DMS 273 (cell line): ENCODE results near the gene TMEM156.
A peak's percentile ranks its signal among the peaks of the same experiment; 100 is the strongest.
"Not testable (repeated sequence)": the region's sequence is repeated elsewhere in the genome, so short reads cannot be mapped to it uniquely, and the experiment has no call there.

ENCODE experiments used
- DNase-seq: peaks from one replicate; lab custom pipeline; 2025; ENCODE audit not compliant: unreplicated experiment; lab: John Stamatoyannopoulos, UW

The TMEM156 gene

DNA sequence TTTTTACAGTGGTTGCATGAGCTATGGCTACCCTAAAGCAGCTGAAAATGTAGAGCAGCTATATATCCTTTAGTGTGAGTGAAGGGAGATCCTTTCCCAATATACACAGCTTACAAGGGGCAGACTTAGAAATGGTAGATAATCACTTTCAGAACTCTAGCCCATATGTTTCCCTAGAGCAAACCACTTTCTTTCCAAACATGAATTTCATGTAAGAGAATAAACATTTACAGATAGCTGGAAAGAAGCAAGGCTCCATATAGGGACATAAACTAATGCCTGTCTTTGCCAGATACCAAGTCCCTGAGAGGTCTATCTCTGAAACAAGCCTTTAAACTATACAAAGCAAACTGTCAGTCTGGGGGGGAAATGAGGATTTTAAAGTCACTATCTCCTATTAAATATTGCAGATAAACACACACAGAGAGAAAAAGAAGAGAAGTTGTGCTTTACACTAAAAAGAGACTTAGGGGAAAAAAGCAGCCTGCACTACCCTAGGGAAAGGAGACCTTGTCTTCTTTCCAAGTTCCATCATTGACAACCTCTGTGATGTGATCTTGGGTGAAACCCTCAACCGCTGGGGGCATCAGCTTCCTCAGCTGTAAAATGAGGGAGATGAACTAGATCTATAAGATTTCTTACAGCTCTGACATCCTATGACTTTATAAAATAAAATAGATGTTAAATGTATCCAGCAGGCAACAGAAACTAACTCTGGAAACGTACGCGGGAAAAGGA lies 73.6 kb downstream of the TMEM156 start:
- DNase-seq, result no peak

DNA sequence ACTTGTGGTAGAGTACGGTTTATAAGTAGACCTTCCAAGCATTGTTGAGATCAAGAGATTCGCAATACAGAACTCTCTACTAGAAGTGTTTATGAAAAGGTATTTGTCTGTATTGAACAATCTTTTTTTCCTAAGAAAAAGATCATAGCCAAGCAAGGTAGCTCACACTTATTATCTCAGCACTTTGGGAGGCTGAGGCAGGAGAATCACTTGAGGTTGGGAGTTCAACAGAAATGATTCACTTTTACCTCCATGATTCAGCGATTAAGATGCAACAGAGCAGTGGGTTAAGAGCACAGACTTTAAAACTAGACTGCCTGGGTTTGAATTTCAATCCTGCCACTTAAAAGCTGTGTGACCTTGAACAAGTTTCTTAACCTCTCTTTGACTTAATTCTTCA lies 74.3 kb downstream of the TMEM156 start:
- no peak for DNase-seq

DNA sequence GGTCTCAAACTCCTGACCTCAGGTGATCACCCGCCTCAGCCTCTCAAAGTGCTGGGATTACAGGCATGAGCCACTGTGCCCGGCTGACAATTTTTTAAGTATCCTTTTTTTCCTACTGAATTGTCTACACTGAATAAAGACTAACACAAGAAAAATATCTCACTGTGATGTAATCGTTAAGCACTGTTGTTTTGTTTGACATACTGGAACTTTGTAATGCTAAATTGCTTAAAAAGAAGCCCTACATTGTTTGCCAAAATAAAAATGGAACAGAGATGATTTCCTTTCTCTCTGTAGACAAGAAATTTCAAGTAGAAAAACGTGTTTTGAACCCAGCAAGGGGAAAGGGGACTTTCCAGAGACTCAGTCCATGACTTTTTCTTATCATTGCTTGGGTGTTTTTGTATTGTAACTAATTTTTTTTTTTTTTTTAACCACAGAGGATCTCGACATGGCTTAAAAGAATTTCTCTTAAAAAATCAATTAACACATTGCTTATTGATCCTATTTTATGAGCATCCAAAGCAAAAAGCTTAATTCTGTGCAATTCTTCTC lies 74.9 kb downstream of the TMEM156 start:
- no peak for DNase-seq

DNA sequence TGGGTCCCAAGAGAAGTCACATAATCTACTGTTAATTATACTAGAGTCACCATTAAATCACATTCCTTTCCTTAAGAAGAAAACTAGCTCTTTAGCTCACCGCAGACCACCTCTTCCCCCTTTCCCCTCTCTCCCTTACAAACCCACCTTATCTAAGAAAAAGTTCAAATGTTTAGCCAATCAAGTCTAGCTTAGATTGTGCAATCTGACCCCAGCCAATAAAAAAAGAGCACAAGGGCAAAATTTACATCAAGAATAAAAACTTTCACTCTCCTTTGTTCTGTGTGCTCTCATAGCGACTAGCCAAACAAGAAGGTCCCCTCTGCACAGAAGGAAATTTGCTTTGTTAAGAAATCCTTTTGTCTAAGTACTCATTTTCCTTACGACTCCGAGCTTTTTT lies 76.3 kb downstream of the TMEM156 start:
- no peak for DNase-seq

DNA sequence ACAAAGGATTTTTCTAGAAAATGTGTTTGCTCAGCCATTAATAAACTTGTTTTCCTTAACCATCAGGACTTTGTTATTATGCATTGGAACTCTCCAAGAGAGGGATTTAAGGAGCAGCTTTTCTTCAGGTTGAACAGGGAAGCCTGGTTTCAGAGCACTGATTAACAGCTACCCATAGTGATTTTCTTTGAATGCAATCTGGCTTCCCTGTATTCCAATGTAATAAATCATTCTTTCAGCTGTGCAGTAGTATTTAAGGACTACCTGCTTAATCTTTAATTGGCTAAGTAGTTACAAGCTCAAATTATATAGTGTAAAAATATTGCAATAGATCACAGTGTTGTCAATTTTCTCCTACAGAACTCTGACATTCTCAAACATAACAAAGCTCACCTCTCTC lies 77.5 kb downstream of the TMEM156 start:
- DNase-seq, result no peak

DNA sequence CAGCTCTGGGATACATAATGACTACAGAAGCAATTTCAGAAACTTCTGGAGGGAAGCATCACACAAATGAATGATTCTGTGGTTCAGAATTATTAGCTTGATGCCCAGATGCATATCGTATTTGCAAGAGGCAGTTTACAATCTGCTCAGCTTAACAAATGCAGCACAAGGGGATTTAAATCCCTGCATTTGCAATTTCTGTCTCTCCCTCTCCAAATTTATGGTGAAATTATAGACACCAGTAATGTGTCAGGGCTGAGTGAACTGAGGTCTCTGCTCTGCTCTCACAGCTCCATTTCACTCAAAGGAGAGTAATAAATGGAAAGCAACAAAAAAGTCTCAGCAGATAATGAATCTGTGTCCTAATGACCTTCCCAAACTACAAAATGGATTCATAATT lies 80.2 kb downstream of the TMEM156 start:
- DNase-seq, result no peak

DNA sequence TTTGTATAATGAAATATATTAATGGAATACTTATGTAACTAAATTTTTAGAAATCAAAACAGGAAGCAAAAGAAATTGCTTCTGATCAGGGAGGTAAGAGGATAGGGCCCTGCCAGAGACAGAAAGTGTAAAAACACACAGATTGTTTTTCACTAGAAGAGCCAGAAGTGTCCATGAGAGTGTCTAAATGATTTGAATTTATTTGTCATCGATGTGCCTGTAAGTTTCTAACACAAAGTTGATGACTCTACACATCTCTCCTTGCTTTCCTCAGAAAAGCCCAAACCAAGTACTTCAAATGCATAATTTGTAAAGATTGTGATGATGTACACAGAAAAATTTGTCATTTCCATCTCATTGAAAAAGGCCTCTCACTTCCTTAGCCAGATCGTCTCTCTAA lies 80.6 kb downstream of the TMEM156 start:
- no peak for DNase-seq

DNA sequence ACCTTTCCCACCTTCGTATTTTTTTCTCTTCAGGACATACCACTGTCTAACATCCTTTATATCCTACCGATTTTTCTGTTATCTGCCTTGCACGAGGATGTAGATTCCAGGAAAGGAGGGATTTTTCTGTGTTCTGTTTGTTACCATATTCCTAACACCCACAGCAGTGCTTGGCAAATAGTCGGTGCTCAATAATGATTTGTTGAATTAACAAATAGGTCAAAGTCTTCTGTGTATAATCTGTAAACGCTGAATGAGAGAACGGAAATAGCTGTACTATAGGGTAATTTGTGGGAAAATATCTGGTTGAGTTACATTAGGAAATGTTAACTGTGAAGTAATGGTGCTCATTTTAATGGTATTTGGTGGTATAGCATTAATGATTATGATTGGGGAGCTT lies 81.5 kb downstream of the TMEM156 start:
- DNase-seq, result no peak

DNA sequence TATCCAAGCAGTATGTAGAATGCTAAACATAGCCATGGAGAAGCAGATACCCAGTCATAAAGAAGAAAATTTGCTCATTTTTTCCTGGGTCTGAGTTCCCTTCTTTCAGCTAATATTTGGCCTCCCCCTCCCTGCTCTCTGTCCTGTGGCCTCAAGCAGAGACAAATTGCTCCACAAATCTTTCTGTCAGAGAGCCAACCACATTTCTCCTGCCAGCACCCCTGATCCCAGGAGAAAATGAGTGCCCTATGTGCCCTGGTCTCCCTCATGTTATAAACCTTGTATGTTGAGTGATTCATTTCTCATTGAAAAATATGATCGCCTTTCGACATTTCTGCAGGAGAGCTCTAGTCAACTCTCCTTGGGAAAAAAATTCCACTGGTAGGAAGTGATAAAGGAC lies 82.0 kb downstream of the TMEM156 start:
- no peak for DNase-seq

DNA sequence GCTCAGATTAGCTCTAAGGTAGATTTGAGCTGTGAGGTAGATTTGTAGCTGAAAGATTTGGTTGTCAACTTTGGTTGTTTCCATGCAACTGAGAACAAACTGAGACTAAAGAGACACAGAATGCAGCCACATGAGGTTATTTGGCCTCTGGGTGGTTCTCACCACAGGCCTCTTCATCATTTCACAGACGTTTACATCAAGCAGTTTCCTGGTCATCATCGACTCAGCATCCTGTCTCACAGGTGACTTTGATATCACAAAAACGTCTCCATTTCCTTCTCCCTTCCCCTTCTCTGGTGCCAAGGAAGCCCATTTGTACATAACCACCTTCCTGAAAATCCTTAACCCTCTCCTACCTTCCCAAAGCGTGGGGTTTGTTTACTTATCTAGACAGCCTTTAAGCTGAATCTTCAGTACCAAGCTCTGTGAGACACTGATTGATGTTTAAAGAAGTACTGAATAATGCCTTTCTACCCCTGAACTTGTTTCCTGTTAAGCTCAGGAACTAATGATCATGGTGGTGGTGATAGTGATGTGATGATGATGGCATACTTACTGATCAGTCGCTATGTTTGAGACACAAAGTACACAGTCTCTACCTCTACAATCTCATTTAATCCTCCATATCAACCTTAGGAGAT lies 82.7 kb downstream of the TMEM156 start:
- DNase-seq, result no peak

DNA sequence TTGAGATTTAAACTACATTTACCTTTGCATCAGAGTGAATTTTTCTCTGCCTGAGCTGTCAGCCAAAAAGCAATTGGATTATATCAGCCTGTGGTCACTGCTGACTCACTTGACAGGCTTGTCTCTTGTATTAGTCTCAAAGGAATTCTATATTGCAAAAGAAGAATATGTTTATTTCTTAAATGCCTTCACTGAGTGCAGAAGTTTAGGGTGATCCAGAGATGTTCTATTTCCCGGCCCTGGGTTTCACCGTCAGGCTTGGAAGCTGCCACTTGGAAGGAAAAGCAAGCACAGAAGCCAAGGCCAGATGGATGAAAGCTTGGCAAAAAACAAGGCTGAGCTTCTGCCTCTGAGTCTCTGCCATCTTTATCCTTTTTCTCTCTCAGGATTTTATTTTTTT lies 83.7 kb downstream of the TMEM156 start:
- peak; percentile 29 for DNase-seq

DNA sequence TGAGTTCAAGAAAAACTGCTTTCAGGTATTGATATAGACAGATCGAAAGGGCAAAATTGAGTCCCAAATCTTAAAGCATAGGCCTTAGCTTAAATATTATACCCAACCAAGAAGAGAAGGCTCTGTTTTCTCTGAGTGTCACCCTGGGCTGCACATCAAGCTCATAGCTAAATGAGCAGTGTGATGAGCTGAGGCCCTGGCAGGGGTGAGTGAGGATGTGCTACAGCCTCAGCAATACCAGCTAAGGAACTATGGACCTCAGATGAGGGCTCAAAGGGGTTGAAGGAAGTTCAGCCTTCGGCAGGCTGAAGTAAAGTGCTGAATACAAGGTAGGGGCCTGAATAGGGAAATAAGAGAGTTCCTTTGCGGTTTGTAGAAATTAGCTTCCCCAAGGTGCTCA lies 85.3 kb downstream of the TMEM156 start:
- no peak for DNase-seq

DNA sequence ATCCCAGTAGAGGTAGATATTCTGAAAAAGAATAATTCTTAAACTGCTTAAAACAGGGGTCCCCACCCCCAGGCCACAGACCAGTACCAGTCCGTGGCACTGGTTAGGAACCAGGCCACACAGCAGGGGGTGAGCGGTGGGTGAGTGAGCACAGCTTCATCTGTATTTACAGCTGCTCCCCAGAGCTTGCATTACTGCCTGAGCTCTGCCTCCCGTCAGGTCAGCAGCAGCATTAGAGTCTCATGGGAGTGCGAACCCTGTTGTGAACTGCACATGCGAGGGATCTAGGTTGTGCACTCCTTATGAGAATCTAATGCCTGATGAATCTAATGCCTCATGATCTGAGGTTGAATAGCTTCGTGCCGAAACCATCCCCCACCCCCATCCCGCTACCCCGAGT lies 87.8 kb downstream of the TMEM156 start:
- DNase-seq, result no peak

DNA sequence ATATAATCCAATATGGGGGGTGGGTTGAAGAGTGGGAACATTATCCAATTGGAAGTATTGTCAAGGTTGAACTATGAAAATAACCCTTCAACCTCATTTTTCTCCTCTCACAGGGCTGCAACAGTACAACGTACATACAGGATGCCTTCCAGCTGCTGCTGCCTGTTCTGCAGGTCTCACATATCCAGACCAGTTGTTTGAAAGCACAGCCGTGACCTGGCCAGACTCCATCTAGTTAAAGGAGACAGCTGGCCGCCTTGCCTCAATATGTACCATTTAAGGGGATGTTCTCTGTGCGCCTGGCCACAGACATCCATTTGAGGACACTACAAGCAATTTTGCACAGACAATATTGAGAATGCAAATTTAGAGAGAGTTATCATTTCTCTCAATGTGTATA lies 88.9 kb downstream of the TMEM156 start:
- peak; percentile 90 for DNase-seq

DNA sequence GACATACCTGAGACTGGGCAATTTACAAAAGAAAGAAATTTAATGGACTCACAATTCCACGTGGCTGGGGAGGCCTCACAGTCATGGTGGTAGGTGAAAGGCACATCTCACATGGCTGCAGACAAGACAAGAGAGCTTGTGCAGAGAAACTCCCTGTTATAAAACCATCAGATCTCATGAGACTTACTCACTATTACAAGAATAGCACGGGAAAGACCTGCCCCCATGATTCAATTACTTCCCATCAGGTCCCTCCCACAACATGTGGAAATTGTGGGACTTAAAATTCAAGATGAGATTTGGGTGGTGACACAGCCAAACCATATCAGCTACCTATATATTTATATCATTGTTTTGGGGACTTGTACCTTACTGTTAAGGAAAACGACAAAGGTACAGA lies 90.3 kb downstream of the TMEM156 start:
- not testable (repeated sequence) for DNase-seq

DNA sequence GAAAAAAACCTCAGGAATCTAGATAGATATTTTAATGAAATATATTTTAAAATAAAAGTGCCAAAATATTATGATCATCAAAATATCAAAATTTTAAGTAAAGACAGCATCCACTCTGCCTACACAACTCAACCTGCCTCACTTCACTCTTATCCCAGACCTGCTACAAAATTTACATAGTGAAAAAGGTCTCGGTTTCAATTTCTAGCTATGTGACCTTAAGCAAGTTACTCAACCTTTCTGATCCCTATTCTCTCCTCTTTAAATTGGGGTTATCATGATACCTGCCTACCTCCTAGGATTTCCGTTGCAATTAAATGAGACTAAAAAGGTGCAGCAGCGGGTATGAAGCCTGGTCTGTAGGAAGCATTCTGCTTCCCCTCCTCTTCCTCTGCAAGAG lies 91.7 kb downstream of the TMEM156 start:
- no peak for DNase-seq

DNA sequence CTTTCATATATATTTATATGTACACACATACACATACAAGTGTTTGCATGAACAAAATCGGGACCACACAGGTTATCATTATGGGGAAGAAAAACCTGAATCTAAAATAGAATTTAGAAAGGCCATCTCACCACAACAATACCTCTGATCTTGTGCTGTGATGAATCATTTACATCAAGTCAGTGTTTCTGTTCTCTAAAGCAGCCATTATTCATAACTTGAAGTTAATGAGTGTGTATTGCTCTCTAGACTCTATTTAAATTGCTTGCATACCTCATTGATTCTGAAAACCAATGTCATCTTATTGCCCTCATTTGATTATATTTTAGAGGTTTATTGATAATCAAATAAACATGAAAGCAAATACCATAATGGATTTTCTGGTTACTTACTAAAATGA lies 93.0 kb downstream of the TMEM156 start:
- DNase-seq, result no peak

DNA sequence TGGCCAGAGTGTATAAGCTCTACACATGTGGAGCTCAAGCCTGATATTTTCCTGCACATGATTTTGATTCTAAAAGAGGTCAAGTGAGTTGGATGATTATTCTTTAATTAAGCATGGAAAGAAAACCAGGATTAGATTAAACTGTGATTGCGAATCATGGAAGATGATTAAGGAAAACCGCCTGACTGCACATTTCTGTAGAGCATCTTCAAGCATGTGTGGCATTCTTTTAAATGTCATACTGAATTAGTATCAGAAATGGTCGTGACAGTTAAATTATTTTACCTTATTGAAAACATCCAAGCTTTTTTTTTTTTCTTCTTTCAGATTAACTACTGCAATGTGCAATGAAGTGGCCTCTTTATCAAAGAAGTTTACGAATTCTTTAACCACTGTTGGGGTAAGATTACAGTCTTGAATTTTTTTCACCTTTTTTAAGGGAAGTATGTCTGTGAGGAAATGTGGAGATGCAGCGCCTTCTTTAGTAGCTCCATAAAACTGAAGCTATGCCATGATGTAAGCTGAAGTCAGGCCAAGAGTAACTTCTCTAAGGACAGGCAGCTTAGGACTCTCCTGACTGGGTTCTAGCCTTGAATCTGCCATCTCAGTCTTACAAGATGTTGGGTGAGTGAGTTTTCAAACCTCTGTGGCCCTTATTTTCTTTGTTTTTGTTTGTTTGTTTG lies 96.7 kb downstream of the TMEM156 start:
- DNase-seq, result no peak

DNA sequence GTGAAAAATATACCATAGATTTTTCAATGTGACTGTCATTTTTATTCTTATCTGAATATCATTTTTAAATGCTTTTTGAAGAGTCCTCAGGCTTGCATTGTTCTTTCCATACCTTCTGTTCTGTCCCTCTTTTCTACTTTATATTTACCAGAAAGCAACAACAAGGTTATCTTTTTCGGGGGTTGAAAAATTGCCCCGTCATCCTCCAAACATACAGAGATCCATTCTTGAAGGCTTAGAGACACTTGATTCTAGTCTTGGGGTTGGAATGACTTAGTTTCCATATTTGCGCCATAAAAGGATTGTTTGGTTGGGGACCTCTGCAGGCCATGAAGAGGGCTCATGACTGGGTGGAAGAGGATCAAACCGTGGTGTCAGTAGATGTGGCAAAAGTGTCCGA lies 101.1 kb downstream of the TMEM156 start:
- no peak for DNase-seq

DNA sequence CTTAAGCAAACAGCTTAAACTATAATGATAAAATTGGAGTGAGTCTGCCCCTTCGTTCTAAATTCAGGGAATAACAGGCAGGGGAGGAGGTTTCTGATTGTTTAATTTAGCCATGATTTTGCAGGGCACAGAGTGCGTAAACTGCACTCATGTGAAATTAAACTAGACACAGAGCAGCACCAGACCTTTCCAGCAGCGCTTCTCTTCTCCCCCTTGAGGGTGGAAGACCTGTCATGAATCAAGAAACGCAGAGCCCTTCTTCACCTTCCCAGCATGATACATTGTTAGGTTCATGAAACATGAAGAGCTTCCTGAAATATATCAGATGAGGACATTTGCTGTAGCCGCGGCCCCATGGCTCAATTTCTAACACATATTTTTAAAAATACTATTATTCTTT lies 101.5 kb downstream of the TMEM156 start:
- DNase-seq, result no peak

DNA sequence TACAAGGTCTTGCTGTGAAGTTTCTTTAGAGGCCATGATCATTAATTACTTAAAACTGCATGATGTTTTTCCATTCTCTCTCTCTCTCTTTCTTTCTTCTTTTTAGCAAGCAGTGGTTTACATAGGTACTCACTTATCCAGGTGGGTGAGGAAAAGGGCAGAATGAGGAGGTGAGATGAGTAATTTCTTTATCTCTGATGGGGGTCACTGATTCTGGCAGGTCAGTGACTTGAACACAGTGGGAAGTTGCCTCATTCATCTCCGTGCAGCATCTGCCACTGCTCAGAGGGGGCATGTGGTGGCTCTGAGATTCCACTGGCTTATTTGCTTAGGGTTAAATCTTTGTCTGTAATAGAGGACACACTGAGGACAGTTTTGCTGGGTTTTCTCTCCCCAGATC lies 102.0 kb downstream of the TMEM156 start:
- no peak for DNase-seq

DNA sequence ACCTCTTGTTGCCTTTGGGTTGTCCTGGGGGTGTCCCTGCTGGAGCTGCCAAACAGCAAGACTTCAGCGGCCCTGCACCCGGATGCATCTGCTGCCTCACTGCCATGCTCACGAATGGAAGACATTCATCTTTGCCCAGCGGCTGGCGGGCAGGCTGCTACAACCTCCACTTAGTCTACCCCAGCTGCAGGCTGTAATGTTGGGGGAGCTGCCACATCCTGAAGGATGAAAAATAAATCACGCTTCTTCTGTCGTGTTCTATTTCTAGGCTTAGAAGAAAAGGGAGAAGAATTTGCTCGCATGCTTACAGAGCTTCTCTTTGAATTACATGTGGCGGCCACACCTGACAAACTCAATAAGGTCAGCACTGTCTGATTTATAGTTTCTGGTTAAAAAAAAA lies 103.2 kb downstream of the TMEM156 start:
- no peak for DNase-seq
